Measurements from ENCODE around the gene INPP5D. TPM values are rescaled to one million over a fixed set of nuclear protein-coding genes. Genes with fewer than 3 reads are reported as not detected.

INPP5D gene
- total RNA-seq, 1 donor from 2014 or later: 2.2 TPM

- Mint-ChIP-seq H3K4me1 (ENCODE audit: low read depth, unreplicated experiment) (no peaks in the 10 kb centered on the region), H3K4me3 (ENCODE audit: unreplicated experiment) (no peak overlapping the region), H3K27ac (ENCODE audit: unreplicated experiment) (no peak overlapping the region), H3K27me3 (ENCODE audit: unreplicated experiment) (no peaks in the 10 kb centered on the region), H3K36me3 (ENCODE audit: unreplicated experiment) (no peaks in the 10 kb centered on the region), H3K9me3 (ENCODE audit: unreplicated experiment) (no peaks in the 10 kb centered on the region)
- DNase-seq: no peak
- TF ChIP-seq, protein P1, sequence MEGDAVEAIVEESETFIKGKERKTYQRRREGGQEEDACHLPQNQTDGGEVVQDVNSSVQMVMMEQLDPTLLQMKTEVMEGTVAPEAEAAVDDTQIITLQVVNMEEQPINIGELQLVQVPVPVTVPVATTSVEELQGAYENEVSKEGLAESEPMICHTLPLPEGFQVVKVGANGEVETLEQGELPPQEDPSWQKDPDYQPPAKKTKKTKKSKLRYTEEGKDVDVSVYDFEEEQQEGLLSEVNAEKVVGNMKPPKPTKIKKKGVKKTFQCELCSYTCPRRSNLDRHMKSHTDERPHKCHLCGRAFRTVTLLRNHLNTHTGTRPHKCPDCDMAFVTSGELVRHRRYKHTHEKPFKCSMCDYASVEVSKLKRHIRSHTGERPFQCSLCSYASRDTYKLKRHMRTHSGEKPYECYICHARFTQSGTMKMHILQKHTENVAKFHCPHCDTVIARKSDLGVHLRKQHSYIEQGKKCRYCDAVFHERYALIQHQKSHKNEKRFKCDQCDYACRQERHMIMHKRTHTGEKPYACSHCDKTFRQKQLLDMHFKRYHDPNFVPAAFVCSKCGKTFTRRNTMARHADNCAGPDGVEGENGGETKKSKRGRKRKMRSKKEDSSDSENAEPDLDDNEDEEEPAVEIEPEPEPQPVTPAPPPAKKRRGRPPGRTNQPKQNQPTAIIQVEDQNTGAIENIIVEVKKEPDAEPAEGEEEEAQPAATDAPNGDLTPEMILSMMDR (IDR thresholded peaks at IDR 0.05; ENCODE audit: partially characterized antibody, unreplicated experiment): no peak
Measured at GRCh38 chr2:233218836-233219235, 158.7 kb downstream of the INPP5D start.

DNA sequence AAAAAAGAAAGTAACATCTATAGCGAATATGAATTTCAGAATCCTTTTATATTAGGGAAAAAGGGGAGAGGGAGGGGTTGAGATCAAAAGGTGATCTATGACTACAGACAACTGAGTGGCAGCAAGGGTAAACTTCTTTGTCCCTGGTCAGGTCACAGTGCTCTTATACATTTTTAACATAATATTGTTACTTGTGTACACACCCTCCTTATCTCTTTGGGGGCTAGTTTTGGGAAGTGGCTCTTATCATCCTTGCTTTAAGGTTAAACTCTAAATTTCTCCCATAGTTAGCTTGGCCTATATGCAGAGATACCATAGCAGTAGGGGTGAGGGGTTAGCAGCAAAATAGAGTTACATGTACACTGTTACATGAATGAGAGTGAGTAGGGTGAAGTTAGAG is 159.7 kb downstream of the INPP5D start:
- no peaks in the 10 kb centered on the region for H3K27me3 Mint-ChIP-seq (ENCODE audit: unreplicated experiment)
- TF ChIP-seq, protein P1 (IDR thresholded peaks at IDR 0.05; ENCODE audit: partially characterized antibody, unreplicated experiment): no peak
- no peaks in the 10 kb centered on the region for H3K4me1 Mint-ChIP-seq (ENCODE audit: low read depth, unreplicated experiment)
- no peaks in the 10 kb centered on the region for H3K36me3 Mint-ChIP-seq (ENCODE audit: unreplicated experiment)
- H3K4me3 Mint-ChIP-seq (ENCODE audit: unreplicated experiment): no peak overlapping the region
- no peaks in the 10 kb centered on the region for H3K9me3 Mint-ChIP-seq (ENCODE audit: unreplicated experiment)
- no peak overlapping the region for H3K27ac Mint-ChIP-seq (ENCODE audit: unreplicated experiment)
- DNase-seq: no peak

- Mint-ChIP-seq H3K36me3 (ENCODE audit: unreplicated experiment) (no peaks in the 10 kb centered on the region), H3K9me3 (ENCODE audit: unreplicated experiment) (no peaks in the 10 kb centered on the region), H3K4me1 (ENCODE audit: low read depth, unreplicated experiment) (no peaks in the 10 kb centered on the region), H3K27me3 (ENCODE audit: unreplicated experiment) (peaks cover 2% of the 10 kb centered on the region), H3K27ac (ENCODE audit: unreplicated experiment) (no peak overlapping the region), H3K4me3 (ENCODE audit: unreplicated experiment) (no peak overlapping the region)
- no peak for DNase-seq
- TF ChIP-seq, protein P1 (IDR thresholded peaks at IDR 0.05; ENCODE audit: partially characterized antibody, unreplicated experiment): no peak
Measured at GRCh38 chr2:233221378-233222063, 161.4 kb downstream of the INPP5D start.

DNA sequence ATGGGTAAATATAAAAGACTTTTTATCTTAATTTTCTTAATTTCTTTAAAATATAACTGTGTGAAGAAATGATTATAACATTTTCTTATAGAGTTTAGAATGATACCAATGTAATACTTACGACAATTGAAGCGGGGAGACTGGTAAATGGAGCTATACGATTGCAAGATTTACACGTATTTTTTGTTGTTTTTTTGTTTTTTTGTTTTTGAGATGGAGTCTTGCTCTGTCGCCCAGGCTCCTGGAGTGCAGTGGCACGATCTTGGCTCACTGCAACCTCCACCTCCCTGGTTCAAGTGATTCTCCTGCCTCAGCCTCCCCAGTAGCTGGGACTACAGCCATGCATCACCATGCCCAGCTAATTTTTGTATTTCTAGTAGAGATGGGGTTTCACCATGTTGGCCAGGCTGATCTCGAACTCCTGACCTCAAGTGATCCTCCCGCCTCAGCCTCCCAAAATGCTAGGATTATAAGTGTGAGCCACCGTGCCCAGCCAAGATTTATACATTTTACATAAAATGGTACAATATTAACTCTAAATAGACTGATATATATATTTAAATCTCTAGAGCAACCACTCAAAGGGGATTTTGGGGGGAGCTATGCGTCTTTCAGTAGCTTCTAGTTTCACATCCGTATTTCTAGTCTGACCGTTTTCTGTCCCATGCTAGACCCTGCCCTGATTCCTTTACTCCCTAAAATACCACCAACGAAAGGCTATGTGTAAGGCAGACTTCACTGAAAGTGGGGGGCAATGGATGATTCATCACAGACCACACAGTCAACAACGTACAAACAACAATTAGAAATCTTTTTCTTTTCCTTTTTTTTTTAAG is 163.1 kb downstream of the INPP5D start:
- H3K4me3 Mint-ChIP-seq (ENCODE audit: unreplicated experiment): no peak overlapping the region
- no peaks in the 10 kb centered on the region for H3K9me3 Mint-ChIP-seq (ENCODE audit: unreplicated experiment)
- no peaks in the 10 kb centered on the region for H3K36me3 Mint-ChIP-seq (ENCODE audit: unreplicated experiment)
- H3K27ac Mint-ChIP-seq (ENCODE audit: unreplicated experiment): no peak overlapping the region
- H3K27me3 Mint-ChIP-seq (ENCODE audit: unreplicated experiment): peaks cover 2% of the 10 kb centered on the region
- H3K4me1 Mint-ChIP-seq (ENCODE audit: low read depth, unreplicated experiment): no peaks in the 10 kb centered on the region
- TF ChIP-seq, protein P1 (IDR thresholded peaks at IDR 0.05; ENCODE audit: partially characterized antibody, unreplicated experiment): no peak
- no peak for DNase-seq
